HEK293 (cell line): ENCODE data around the gene RNF121.

Experiments used
- IKZF3 ChIP-seq: fragments of 450-650 bp; IDR thresholded peaks from 2 replicates; pipeline ENCODE4 v1.5.0; 2018; ENCODE audit warnings: missing biosample characterization, mild to moderate bottlenecking, missing genetic modification characterization, moderate library complexity
- OVOL3 ChIP-seq: fragments of 450-650 bp; formaldehyde crosslinking; IDR thresholded peaks from 2 replicates; pipeline ENCODE4 v1.5.1; 2016; ENCODE audit warnings: missing biosample characterization, missing genetic modification characterization
- SCRT1 ChIP-seq: fragments of 450-650 bp; formaldehyde crosslinking; IDR thresholded peaks from 2 replicates; pipeline ENCODE4 v1.5.1; 2016; ENCODE audit warnings: missing biosample characterization, missing genetic modification characterization, borderline replicate concordance
- ZFP3 ChIP-seq: fragments of 450-650 bp; formaldehyde crosslinking; IDR thresholded peaks from 2 replicates; pipeline ENCODE4 v1.5.1; 2016; ENCODE audit warnings: low read depth, missing biosample characterization, missing genetic modification characterization
- ZFP41 ChIP-seq: fragments of 450-650 bp; formaldehyde crosslinking; IDR thresholded peaks from 2 replicates; pipeline ENCODE4 v1.5.1; 2016; ENCODE audit warnings: missing biosample characterization, missing genetic modification characterization, borderline replicate concordance
- ZNF133 ChIP-seq: fragments of 450-650 bp; formaldehyde crosslinking; IDR thresholded peaks from 2 replicates; pipeline ENCODE4 v1.5.1; 2016; ENCODE audit warnings: missing biosample characterization, missing genetic modification characterization
- ZNF169 ChIP-seq: fragments of 450-650 bp; formaldehyde crosslinking; IDR thresholded peaks from 2 replicates; pipeline ENCODE4 v1.5.1; 2016; ENCODE audit warnings: missing biosample characterization, missing genetic modification characterization
- ZNF175 ChIP-seq: fragments of 450-650 bp; formaldehyde crosslinking; IDR thresholded peaks from 2 replicates; pipeline ENCODE4 v1.5.1; 2016; ENCODE audit warnings: missing biosample characterization, missing genetic modification characterization
- ZNF214 ChIP-seq: fragments of 450-650 bp; formaldehyde crosslinking; IDR thresholded peaks from 2 replicates; pipeline ENCODE4 v1.5.1; 2017; ENCODE audit warnings: missing biosample characterization, mild to moderate bottlenecking, missing genetic modification characterization, borderline replicate concordance
- ZNF223 ChIP-seq: fragments of 450-650 bp; formaldehyde crosslinking; IDR thresholded peaks from 2 replicates; pipeline ENCODE4 v1.5.1; 2016; ENCODE audit warnings: missing biosample characterization, missing genetic modification characterization
- ZNF292 ChIP-seq: fragments of 450-650 bp; formaldehyde crosslinking; IDR thresholded peaks from 2 replicates; pipeline ENCODE4 v1.5.1; 2016; ENCODE audit warnings: low read depth, missing biosample characterization, missing genetic modification characterization, borderline replicate concordance
- ZNF37A ChIP-seq: fragments of 450-650 bp; IDR thresholded peaks from 2 replicates; pipeline ENCODE4 v1.5.1; 2018; ENCODE audit warnings: missing biosample characterization, missing genetic modification characterization
- ZNF391 ChIP-seq: fragments of 450-650 bp; formaldehyde crosslinking; IDR thresholded peaks from 2 replicates; pipeline ENCODE4 v1.5.1; 2016; ENCODE audit warnings: low read depth, missing biosample characterization, missing genetic modification characterization, borderline replicate concordance
- ZNF394 ChIP-seq: fragments of 450-650 bp; formaldehyde crosslinking; IDR thresholded peaks from 2 replicates; pipeline ENCODE4 v1.5.1; 2016; ENCODE audit warnings: missing biosample characterization, missing genetic modification characterization, mild to moderate bottlenecking, moderate library complexity, borderline replicate concordance
- ZNF670 ChIP-seq: fragments of 450-650 bp; formaldehyde crosslinking; IDR thresholded peaks from 2 replicates; pipeline ENCODE4 v1.5.1; 2016; ENCODE audit warnings: missing biosample characterization, missing genetic modification characterization, low read depth
- ZNF791 ChIP-seq: fragments of 450-650 bp; formaldehyde crosslinking; IDR thresholded peaks from 2 replicates; pipeline ENCODE4 v1.5.1; 2016; ENCODE audit warnings: missing biosample characterization, missing genetic modification characterization
- ZNF792 ChIP-seq: fragments of 450-650 bp; formaldehyde crosslinking; IDR thresholded peaks from 2 replicates; pipeline ENCODE4 v1.5.1; 2016; ENCODE audit warnings: missing biosample characterization, missing genetic modification characterization
- TF ChIP-seq, protein P1 (sequence below): fragments of 450-650 bp; formaldehyde crosslinking; conservative IDR thresholded peaks from 2 replicates; pipeline ENCODE4 v1.5.1; 2016; ENCODE audit warnings: low read depth, missing biosample characterization, missing genetic modification characterization
- TF ChIP-seq, protein P2 (sequence below): fragments of 450-650 bp; formaldehyde crosslinking; IDR thresholded peaks from 2 replicates; pipeline ENCODE4 v1.5.1; 2016; ENCODE audit warnings: missing biosample characterization, missing genetic modification characterization, low read depth
- TF ChIP-seq, protein P3 (sequence below): fragments of 450-650 bp; formaldehyde crosslinking; IDR thresholded peaks from 2 replicates; pipeline ENCODE4 v1.5.1; 2017; ENCODE audit warnings: missing biosample characterization, mild to moderate bottlenecking, missing genetic modification characterization, moderate library complexity
- TF ChIP-seq, protein P4 (sequence below): fragments of 450-650 bp; formaldehyde crosslinking; conservative IDR thresholded peaks from 2 replicates; pipeline ENCODE4 v1.5.1; 2016; ENCODE audit warnings: low read depth, missing biosample characterization, missing genetic modification characterization
- TF ChIP-seq, protein P5 (sequence below): fragments of 450-650 bp; formaldehyde crosslinking; IDR thresholded peaks from 2 replicates; pipeline ENCODE4 v1.5.1; 2016; ENCODE audit warnings: missing biosample characterization, missing genetic modification characterization
- TF ChIP-seq, protein P6 (sequence below): IDR thresholded peaks from 2 replicates; pipeline ENCODE4 v1.6.1; 2011; ENCODE audit warnings: mild to moderate bottlenecking, low read depth, low read length, borderline replicate concordance

Gene RNF121

DNA sequence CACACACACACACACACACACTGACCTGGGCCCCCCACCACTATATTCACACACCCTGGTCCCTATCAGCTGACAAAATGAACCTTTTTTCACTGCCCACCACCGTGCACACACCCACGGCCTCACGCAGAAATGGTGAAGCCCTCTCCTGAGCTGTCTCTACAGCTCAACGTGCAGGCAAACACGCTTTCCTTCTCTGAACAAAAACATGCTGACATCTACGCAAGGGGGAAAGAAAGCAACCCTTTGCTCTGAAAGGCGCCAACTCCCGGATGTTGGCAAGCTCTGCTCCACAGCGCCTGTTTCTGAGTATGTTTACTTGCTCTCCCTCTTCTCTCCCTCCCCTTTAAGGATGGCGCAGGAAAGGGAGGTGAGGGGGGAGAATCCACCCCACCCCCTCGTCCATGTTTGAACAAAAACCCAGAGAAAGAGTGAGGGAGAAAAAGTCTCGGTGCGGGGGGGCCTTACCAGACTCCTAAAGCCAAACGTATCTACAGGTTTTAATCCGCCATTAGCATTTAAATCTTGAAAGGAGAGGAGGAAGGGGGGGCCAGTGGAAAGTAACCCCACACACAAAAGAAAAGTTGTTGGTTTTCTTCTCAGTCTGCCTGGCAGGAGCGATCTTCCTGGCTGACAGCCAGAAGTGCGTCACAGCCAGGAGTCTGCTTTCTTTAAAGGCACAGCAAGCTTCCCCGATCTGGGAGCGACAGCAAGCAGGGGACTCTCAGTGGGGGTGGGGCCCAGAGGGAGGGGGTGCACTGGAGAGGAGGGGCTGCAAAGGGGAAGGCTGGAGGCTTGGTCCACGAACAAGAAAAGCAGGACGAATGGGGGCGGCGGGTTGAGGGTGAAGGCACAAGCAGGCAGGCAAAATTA, 111.9 kb downstream of the RNF121 start (continued):
- TF ChIP-seq ZNF292 (tag by site-specific recombination) (no peak), ZNF133 (no peak), ZNF791 (tag by site-specific recombination) (no peak), SCRT1 (no peak), ZNF169 (tag by site-specific recombination) (no peak), ZNF391 (tag by site-specific recombination) (no peak), ZFP3 (tag by site-specific recombination) (no peak), IKZF3 (tag by site-specific recombination) (peak; percentile 78), ZFP41 (tag by site-specific recombination) (no peak), ZNF175 (tag by site-specific recombination) (no peak), ZNF223 (tag by site-specific recombination) (peak; percentile 87), OVOL3 (no peak), ZNF670 (tag by site-specific recombination) (no peak), ZNF394 (tag by site-specific recombination) (no peak), ZNF792 (tag by site-specific recombination) (no peak), ZNF37A (tag by site-specific recombination) (no peak), ZNF214 (tag by site-specific recombination) (no peak)
- TF ChIP-seq, protein P1, sequence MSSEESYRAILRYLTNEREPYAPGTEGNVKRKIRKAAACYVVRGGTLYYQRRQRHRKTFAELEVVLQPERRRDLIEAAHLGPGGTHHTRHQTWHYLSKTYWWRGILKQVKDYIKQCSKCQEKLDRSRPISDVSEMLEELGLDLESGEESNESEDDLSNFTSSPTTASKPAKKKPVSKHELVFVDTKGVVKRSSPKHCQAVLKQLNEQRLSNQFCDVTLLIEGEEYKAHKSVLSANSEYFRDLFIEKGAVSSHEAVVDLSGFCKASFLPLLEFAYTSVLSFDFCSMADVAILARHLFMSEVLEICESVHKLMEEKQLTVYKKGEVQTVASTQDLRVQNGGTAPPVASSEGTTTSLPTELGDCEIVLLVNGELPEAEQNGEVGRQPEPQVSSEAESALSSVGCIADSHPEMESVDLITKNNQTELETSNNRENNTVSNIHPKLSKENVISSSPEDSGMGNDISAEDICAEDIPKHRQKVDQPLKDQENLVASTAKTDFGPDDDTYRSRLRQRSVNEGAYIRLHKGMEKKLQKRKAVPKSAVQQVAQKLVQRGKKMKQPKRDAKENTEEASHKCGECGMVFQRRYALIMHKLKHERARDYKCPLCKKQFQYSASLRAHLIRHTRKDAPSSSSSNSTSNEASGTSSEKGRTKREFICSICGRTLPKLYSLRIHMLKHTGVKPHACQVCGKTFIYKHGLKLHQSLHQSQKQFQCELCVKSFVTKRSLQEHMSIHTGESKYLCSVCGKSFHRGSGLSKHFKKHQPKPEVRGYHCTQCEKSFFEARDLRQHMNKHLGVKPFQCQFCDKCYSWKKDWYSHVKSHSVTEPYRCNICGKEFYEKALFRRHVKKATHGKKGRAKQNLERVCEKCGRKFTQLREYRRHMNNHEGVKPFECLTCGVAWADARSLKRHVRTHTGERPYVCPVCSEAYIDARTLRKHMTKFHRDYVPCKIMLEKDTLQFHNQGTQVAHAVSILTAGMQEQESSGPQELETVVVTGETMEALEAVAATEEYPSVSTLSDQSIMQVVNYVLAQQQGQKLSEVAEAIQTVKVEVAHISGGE: no peak
- TF ChIP-seq, protein P2, sequence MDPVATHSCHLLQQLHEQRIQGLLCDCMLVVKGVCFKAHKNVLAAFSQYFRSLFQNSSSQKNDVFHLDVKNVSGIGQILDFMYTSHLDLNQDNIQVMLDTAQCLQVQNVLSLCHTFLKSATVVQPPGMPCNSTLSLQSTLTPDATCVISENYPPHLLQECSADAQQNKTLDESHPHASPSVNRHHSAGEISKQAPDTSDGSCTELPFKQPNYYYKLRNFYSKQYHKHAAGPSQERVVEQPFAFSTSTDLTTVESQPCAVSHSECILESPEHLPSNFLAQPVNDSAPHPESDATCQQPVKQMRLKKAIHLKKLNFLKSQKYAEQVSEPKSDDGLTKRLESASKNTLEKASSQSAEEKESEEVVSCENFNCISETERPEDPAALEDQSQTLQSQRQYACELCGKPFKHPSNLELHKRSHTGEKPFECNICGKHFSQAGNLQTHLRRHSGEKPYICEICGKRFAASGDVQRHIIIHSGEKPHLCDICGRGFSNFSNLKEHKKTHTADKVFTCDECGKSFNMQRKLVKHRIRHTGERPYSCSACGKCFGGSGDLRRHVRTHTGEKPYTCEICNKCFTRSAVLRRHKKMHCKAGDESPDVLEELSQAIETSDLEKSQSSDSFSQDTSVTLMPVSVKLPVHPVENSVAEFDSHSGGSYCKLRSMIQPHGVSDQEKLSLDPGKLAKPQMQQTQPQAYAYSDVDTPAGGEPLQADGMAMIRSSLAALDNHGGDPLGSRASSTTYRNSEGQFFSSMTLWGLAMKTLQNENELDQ (tag by site-specific recombination): no peak
- TF ChIP-seq, protein P3, sequence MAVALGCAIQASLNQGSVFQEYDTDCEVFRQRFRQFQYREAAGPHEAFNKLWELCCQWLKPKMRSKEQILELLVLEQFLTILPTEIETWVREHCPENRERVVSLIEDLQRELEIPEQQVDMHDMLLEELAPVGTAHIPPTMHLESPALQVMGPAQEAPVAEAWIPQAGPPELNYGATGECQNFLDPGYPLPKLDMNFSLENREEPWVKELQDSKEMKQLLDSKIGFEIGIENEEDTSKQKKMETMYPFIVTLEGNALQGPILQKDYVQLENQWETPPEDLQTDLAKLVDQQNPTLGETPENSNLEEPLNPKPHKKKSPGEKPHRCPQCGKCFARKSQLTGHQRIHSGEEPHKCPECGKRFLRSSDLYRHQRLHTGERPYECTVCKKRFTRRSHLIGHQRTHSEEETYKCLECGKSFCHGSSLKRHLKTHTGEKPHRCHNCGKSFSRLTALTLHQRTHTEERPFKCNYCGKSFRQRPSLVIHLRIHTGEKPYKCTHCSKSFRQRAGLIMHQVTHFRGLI (tag by site-specific recombination): no peak
- TF ChIP-seq, protein P4, sequence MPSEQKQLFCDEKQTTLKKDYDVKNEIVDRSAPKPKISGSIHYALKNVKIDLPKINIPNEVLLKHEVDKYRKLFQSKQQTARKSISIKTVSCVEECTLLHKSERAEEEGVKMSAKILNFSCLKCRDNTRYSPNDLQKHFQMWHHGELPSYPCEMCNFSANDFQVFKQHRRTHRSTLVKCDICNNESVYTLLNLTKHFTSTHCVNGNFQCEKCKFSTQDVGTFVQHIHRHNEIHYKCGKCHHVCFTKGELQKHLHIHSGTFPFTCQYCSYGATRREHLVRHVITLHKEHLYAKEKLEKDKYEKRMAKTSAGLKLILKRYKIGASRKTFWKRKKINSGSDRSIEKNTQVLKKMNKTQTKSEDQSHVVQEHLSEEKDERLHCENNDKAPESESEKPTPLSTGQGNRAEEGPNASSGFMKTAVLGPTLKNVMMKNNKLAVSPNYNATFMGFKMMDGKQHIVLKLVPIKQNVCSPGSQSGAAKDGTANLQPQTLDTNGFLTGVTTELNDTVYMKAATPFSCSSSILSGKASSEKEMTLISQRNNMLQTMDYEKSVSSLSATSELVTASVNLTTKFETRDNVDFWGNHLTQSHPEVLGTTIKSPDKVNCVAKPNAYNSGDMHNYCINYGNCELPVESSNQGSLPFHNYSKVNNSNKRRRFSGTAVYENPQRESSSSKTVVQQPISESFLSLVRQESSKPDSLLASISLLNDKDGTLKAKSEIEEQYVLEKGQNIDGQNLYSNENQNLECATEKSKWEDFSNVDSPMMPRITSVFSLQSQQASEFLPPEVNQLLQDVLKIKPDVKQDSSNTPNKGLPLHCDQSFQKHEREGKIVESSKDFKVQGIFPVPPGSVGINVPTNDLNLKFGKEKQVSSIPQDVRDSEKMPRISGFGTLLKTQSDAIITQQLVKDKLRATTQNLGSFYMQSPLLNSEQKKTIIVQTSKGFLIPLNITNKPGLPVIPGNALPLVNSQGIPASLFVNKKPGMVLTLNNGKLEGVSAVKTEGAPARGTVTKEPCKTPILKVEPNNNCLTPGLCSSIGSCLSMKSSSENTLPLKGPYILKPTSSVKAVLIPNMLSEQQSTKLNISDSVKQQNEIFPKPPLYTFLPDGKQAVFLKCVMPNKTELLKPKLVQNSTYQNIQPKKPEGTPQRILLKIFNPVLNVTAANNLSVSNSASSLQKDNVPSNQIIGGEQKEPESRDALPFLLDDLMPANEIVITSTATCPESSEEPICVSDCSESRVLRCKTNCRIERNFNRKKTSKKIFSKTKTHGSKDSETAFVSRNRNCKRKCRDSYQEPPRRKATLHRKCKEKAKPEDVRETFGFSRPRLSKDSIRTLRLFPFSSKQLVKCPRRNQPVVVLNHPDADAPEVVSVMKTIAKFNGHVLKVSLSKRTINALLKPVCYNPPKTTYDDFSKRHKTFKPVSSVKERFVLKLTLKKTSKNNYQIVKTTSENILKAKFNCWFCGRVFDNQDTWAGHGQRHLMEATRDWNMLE: no peak
- TF ChIP-seq, protein P5, sequence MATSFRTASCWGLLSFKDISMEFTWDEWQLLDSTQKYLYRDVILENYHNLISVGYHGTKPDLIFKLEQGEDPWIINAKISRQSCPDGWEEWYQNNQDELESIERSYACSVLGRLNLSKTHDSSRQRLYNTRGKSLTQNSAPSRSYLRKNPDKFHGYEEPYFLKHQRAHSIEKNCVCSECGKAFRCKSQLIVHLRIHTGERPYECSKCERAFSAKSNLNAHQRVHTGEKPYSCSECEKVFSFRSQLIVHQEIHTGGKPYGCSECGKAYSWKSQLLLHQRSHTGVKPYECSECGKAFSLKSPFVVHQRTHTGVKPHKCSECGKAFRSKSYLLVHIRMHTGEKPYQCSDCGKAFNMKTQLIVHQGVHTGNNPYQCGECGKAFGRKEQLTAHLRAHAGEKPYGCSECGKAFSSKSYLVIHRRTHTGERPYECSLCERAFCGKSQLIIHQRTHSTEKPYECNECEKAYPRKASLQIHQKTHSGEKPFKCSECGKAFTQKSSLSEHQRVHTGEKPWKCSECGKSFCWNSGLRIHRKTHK (tag by site-specific recombination): no peak
- TF ChIP-seq, protein P6, sequence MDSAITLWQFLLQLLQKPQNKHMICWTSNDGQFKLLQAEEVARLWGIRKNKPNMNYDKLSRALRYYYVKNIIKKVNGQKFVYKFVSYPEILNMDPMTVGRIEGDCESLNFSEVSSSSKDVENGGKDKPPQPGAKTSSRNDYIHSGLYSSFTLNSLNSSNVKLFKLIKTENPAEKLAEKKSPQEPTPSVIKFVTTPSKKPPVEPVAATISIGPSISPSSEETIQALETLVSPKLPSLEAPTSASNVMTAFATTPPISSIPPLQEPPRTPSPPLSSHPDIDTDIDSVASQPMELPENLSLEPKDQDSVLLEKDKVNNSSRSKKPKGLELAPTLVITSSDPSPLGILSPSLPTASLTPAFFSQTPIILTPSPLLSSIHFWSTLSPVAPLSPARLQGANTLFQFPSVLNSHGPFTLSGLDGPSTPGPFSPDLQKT: no peak
